ENCODE measurements around the gene ALKBH8. TPM values are rescaled to one million over a fixed set of nuclear protein-coding genes. Genes with fewer than 3 reads are reported as not detected.

ALKBH8 gene
- total RNA-seq, 1 experiment from 2014 or later, result 7.3 TPM

DNA sequence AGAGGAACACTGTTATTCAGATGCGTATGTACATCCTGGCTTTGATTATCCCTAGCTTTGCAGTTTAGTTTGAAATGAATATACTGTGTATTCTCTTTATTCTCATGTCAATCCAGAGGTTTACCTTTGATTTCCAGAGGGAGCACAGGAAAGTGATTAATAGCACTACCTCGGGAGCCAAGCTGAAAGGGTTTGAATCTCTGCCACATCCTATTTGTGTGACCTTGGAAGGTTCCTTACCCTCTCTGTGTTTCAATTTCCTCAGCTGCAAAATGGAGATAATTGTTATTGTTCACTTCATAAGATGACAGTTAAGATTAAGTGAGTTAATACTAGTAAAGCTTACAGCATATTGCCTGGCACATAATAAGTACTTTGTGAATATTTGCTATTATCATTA, 43.3 kb upstream of the ALKBH8 start:
- H3K9me3 Mint-ChIP-seq (ENCODE audit: unreplicated experiment), result no peaks in the 10 kb centered on the region
- CTCF ChIA-PET, result interaction anchor here (0.8 kb wide), 1 partner anchor 32 kb away, joined by 4 read pairs; no protein-coding TSS in a partner anchor
- no peaks in the 10 kb centered on the region for H3K4me1 Mint-ChIP-seq (ENCODE audit: insufficient read depth, unreplicated experiment)
- no peak overlapping the region for H3K27ac Mint-ChIP-seq (ENCODE audit: low read depth, unreplicated experiment)
- H3K27me3 Mint-ChIP-seq (ENCODE audit: insufficient read depth, unreplicated experiment), result peaks cover 83% of the 10 kb centered on the region
- TF ChIP-seq, protein P1, sequence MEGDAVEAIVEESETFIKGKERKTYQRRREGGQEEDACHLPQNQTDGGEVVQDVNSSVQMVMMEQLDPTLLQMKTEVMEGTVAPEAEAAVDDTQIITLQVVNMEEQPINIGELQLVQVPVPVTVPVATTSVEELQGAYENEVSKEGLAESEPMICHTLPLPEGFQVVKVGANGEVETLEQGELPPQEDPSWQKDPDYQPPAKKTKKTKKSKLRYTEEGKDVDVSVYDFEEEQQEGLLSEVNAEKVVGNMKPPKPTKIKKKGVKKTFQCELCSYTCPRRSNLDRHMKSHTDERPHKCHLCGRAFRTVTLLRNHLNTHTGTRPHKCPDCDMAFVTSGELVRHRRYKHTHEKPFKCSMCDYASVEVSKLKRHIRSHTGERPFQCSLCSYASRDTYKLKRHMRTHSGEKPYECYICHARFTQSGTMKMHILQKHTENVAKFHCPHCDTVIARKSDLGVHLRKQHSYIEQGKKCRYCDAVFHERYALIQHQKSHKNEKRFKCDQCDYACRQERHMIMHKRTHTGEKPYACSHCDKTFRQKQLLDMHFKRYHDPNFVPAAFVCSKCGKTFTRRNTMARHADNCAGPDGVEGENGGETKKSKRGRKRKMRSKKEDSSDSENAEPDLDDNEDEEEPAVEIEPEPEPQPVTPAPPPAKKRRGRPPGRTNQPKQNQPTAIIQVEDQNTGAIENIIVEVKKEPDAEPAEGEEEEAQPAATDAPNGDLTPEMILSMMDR (IDR thresholded peaks at IDR 0.05; ENCODE audit: unreplicated experiment), result no peak
- H3K4me3 Mint-ChIP-seq (ENCODE audit: unreplicated experiment), result no peak overlapping the region
- no peaks in the 10 kb centered on the region for H3K36me3 Mint-ChIP-seq (ENCODE audit: insufficient read depth, unreplicated experiment)
- POLR2A ChIA-PET, result interaction anchor here (0.6 to 0.7 kb wide), 3 partner anchors 12 to 17 kb away, joined by 3 read pairs; no protein-coding TSS in a partner anchor
- no peak for DNase-seq (ENCODE audit: unreplicated experiment)
- BruUV-seq (replicated peaks), result no TSS peak
- intact Hi-C loops (cut with micrococcal nuclease), result no loop called here

DNA sequence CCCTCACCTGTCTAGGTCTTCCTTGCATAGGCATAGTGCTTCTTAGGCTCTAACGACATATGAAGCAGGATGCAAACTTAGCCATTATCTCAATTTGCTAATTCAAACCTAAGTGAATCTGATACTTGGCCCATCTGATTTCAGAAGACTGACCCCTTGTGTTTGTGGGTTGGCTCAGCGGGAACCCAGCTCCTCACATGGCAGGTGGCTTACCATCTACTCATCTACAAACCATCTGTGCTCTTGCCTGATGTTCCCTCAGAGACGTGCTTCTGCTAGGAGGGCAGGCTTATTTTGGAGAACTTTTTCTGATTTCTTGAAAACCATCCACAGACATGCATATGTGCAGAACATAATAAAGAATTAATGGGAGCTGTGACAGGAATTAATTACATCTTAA, 40.6 kb upstream of the ALKBH8 start:
- H3K36me3 Mint-ChIP-seq (ENCODE audit: insufficient read depth, unreplicated experiment), result no peaks in the 10 kb centered on the region
- TF ChIP-seq, protein P1 (IDR thresholded peaks at IDR 0.05; ENCODE audit: unreplicated experiment), result no peak
- no peak overlapping the region for H3K27ac Mint-ChIP-seq (ENCODE audit: low read depth, unreplicated experiment)
- ChIA-PET POLR2A (no interaction called here), CTCF (interaction anchor here (2.0 kb wide), 1 partner anchor 17 kb away, joined by 4 read pairs; no protein-coding TSS in a partner anchor)
- no peaks in the 10 kb centered on the region for H3K9me3 Mint-ChIP-seq (ENCODE audit: unreplicated experiment)
- BruUV-seq (replicated peaks), result no TSS peak
- intact Hi-C loops (cut with micrococcal nuclease), result no loop called here
- peaks cover 98% of the 10 kb centered on the region for H3K27me3 Mint-ChIP-seq (ENCODE audit: insufficient read depth, unreplicated experiment)
- no peak overlapping the region for H3K4me3 Mint-ChIP-seq (ENCODE audit: unreplicated experiment)
- H3K4me1 Mint-ChIP-seq (ENCODE audit: insufficient read depth, unreplicated experiment), result no peaks in the 10 kb centered on the region
- DNase-seq (ENCODE audit: unreplicated experiment), result no peak

DNA sequence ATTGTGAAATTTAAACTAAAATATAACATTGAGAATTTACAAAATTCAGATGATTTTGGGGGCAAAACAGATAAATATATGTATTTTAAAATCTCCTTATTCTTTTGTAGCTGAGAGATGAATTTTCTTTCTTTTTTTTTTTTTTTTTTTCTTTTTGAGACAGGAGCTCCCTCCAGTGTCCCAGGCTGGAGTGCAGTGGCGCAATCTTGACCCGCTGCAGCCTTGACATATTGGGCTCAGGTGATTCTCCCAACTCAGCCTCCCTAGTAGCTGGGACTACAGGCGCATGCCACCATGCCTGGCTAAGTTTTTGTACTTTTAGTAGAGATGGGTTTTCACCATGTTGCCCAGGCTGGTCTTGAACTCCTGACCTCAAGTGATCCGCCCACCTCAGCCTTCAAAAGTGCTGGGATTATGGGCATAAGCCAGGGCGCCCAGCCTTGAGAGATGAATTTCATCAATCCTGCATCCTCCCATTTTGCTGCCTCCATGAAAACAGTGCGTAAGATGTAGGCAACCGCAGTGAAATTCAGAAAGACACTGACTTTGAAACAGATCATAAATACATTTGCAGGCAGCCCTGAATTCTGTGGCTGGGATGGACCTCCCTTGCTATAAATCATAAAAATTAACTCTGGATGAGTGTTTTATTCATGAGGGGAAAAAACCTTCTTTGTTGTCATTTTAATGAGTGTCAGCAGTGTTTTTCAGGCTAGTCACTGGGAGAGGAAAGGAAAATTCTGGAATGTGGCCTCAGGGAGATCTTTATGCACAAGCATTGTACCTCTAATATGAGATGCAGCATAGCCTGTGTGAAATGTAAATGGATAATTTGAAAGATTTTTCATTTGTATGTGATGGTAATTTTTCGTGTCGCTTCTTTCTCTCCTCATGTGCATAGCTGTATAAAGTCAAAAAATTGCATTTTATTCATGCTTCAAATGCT, 39.8 kb upstream of the ALKBH8 start:
- no peaks in the 10 kb centered on the region for H3K9me3 Mint-ChIP-seq (ENCODE audit: unreplicated experiment)
- peaks cover 98% of the 10 kb centered on the region for H3K27me3 Mint-ChIP-seq (ENCODE audit: insufficient read depth, unreplicated experiment)
- DNase-seq (ENCODE audit: unreplicated experiment), result no peak
- H3K36me3 Mint-ChIP-seq (ENCODE audit: insufficient read depth, unreplicated experiment), result no peaks in the 10 kb centered on the region
- no peak overlapping the region for H3K27ac Mint-ChIP-seq (ENCODE audit: low read depth, unreplicated experiment)
- POLR2A ChIA-PET, result interaction anchor here (0.5 kb wide), 1 partner anchor 468 kb away, joined by 4 read pairs; no protein-coding TSS in a partner anchor
- BruUV-seq (replicated peaks), result no TSS peak
- H3K4me3 Mint-ChIP-seq (ENCODE audit: unreplicated experiment), result no peak overlapping the region
- TF ChIP-seq, protein P1 (IDR thresholded peaks at IDR 0.05; ENCODE audit: unreplicated experiment), result no peak
- intact Hi-C loops (cut with micrococcal nuclease), result no loop called here
- CTCF ChIA-PET, result interaction anchor here (0.7 to 2.0 kb wide), 2 partner anchors 16 to 124 kb away, joined by 3 to 4 read pairs; no protein-coding TSS in a partner anchor
- no peaks in the 10 kb centered on the region for H3K4me1 Mint-ChIP-seq (ENCODE audit: insufficient read depth, unreplicated experiment)
